ENCODE data around the gene MAP2K3.
"Not testable (repeated sequence)": the region's sequence is repeated elsewhere in the genome, so short reads cannot be mapped to it uniquely, and the experiment has no call there.

DNA sequence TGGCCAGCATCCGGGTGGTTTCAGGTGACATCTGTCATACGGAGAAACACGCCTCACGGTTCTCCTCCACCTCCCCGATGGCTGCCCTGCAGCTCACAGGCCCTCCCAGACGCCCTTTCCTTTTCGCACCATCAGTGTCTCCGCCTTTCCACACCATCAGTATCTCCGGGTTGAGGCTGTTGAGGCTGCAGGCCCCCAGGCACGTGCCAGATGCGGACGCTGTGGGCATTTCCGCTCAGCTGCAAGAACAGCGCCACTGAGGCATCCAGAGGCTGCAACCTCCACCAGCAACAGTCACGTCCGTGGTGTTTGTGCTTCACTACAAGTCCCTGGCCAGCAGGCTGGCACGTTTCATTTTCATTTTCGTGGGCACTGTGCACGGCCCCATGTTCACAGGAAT is 66.0 kb downstream of the MAP2K3 start:
- TF ChIP-seq, protein P1, sequence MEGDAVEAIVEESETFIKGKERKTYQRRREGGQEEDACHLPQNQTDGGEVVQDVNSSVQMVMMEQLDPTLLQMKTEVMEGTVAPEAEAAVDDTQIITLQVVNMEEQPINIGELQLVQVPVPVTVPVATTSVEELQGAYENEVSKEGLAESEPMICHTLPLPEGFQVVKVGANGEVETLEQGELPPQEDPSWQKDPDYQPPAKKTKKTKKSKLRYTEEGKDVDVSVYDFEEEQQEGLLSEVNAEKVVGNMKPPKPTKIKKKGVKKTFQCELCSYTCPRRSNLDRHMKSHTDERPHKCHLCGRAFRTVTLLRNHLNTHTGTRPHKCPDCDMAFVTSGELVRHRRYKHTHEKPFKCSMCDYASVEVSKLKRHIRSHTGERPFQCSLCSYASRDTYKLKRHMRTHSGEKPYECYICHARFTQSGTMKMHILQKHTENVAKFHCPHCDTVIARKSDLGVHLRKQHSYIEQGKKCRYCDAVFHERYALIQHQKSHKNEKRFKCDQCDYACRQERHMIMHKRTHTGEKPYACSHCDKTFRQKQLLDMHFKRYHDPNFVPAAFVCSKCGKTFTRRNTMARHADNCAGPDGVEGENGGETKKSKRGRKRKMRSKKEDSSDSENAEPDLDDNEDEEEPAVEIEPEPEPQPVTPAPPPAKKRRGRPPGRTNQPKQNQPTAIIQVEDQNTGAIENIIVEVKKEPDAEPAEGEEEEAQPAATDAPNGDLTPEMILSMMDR (optimal IDR thresholded peaks at IDR 0.05 in 1 of 3, IDR thresholded peaks at IDR 0.05 in 1 of 3, conservative IDR thresholded peaks at IDR 0.05 in 1 of 3; ENCODE audit: extremely low read depth in 1 of 3, insufficient read depth in 2 of 3, low read length in 3 of 3) = not testable (repeated sequence)
- TF ChIP-seq EZH2 (IDR thresholded peaks at IDR 0.05; ENCODE audit: low read length) = not testable (repeated sequence)
